ENCODE data around the gene BTBD2.

The BTBD2 gene

GRCh38 chr19:1961000-1961883 is 54.3 kb downstream of the BTBD2 start:
- no peak for DNase-seq (ENCODE audit: low read depth in 3 of 3)

GRCh38 chr19:1959928-1960589 is 55.5 kb downstream of the BTBD2 start:
- DNase-seq (ENCODE audit: low read depth in 3 of 3) = no peak

- no peak for DNase-seq (ENCODE audit: low read depth in 3 of 3)
Measured at GRCh38 chr19:1957562-1958248, 57.8 kb downstream of the BTBD2 start.

- DNase-seq (ENCODE audit: low read depth in 3 of 3) = no peak
Measured at GRCh38 chr19:1956868-1957492, 58.5 kb downstream of the BTBD2 start.

- DNase-seq (ENCODE audit: low read depth in 3 of 3) = no peak
Measured at GRCh38 chr19:1956122-1956494, 59.4 kb downstream of the BTBD2 start.

- DNase-seq (ENCODE audit: low read depth in 3 of 3) = no peak
Measured at GRCh38 chr19:1955171-1956121, 60.1 kb downstream of the BTBD2 start.

GRCh38 chr19:1954532-1954933 is 61.0 kb downstream of the BTBD2 start:
- DNase-seq (ENCODE audit: low read depth in 3 of 3) = no peak

- DNase-seq (ENCODE audit: low read depth in 3 of 3) = no peak
Measured at GRCh38 chr19:1953441-1954094, 61.9 kb downstream of the BTBD2 start.

GRCh38 chr19:1953037-1953436 is 62.5 kb downstream of the BTBD2 start:
- no peak for DNase-seq (ENCODE audit: low read depth in 3 of 3)

- no peak for DNase-seq (ENCODE audit: low read depth in 3 of 3)
Measured at GRCh38 chr19:1952635-1953034, 62.9 kb downstream of the BTBD2 start.

- DNase-seq (ENCODE audit: low read depth in 3 of 3) = no peak
Measured at GRCh38 chr19:1950640-1951039, 64.9 kb downstream of the BTBD2 start.

- DNase-seq (ENCODE audit: low read depth in 3 of 3) = no peak
Measured at GRCh38 chr19:1949304-1950101, 66.0 kb downstream of the BTBD2 start.

GRCh38 chr19:1947651-1948209 is 67.8 kb downstream of the BTBD2 start:
- DNase-seq (ENCODE audit: low read depth in 3 of 3) = no peak

- DNase-seq (ENCODE audit: low read depth in 3 of 3) = no peak
Measured at GRCh38 chr19:1945899-1946298, 69.6 kb downstream of the BTBD2 start.

GRCh38 chr19:1944916-1945561 is 70.5 kb downstream of the BTBD2 start:
- DNase-seq (ENCODE audit: low read depth in 3 of 3) = no peak

GRCh38 chr19:1944088-1944915 is 71.2 kb downstream of the BTBD2 start:
- no peak for DNase-seq (ENCODE audit: low read depth in 3 of 3)

- no peak for DNase-seq (ENCODE audit: low read depth in 3 of 3)
Measured at GRCh38 chr19:1943661-1944087, 71.8 kb downstream of the BTBD2 start.
